ENCODE measurements around the gene C10orf105.

- TF ChIP-seq CTCF (IDR thresholded peaks at IDR 0.05) (no peak), POLR2A (IDR thresholded peaks at IDR 0.05) (no peak)
Observed at GRCh38 chr10:71765906-71766716, 46.5 kb upstream of the C10orf105 start.
